Liver (tissue), 3 donors: ENCODE results near the gene GCNT1.

Source experiments
- GABPA ChIP-seq, 2 donors: IDR thresholded peaks in 1 of 2; conservative IDR thresholded peaks in 1 of 2; 2 replicates each; pipeline ENCODE4 v1.6.1; 2016; ENCODE audit warnings: antibody characterized with exemption in 2 of 2, mild to moderate bottlenecking in 1 of 2, moderate library complexity in 1 of 2
- HNF4G ChIP-seq: IDR thresholded peaks from 2 replicates; pipeline ENCODE4 v1.6.1; 2016; ENCODE audit warnings: antibody characterized with exemption
- JUND ChIP-seq, 2 donors: IDR thresholded peaks; 2 replicates each; pipeline ENCODE4 v1.6.1; 2016; ENCODE audit warnings: antibody characterized with exemption in 2 of 2
- SP1 ChIP-seq: IDR thresholded peaks from 2 replicates; pipeline ENCODE4 v1.6.1; 2018; ENCODE audit warnings: antibody characterized with exemption, mild to moderate bottlenecking
- TAF1 ChIP-seq: conservative IDR thresholded peaks from 2 replicates; pipeline ENCODE4 v1.6.1; 2016; ENCODE audit warnings: antibody characterized with exemption, mild to moderate bottlenecking
- YY1 ChIP-seq: IDR thresholded peaks from 2 replicates; pipeline ENCODE4 v1.6.1; 2016; ENCODE audit warnings: antibody characterized with exemption, mild to moderate bottlenecking
- TF ChIP-seq, protein P1 (sequence below): fragments of 150-350 bp; IDR thresholded peaks from 2 replicates; pipeline ENCODE4 v1.5.1; 2017; ENCODE audit warnings: improper control_type of control experiment, low read depth, low read length; ENCODE audit not compliant: missing input control
- TF ChIP-seq, protein P2 (sequence below): IDR thresholded peaks from 2 replicates; pipeline ENCODE4 v1.6.1; 2016; ENCODE audit warnings: antibody characterized with exemption
- donor health status: healthy.
- donor health status: healthy.

DNA sequence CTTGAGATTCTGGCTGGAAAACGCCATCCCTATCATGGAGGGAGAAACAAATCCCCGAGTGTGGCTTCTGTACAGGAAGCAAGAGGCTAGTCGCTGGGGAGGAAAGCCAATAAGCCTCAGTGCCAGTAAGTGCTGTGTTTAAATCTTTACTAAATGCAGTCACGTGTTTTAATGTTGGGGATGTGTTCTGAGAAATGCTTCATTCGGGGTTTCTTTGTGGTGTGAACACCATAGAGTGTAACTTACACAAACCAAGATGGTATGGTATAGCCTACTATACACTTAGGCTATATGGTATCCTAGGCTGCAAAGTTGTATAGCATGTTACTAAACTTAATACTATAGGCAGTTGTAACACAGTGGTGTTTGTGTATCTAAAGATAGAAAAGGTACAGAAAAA lies 94.7 kb downstream of the GCNT1 start:
- TF ChIP-seq GABPA (IDR thresholded peaks at IDR 0.05 in 1 of 2, conservative IDR thresholded peaks at IDR 0.05 in 1 of 2): no peak
- TF ChIP-seq YY1: no peak
- TF ChIP-seq TAF1: no peak
- TF ChIP-seq, protein P1, sequence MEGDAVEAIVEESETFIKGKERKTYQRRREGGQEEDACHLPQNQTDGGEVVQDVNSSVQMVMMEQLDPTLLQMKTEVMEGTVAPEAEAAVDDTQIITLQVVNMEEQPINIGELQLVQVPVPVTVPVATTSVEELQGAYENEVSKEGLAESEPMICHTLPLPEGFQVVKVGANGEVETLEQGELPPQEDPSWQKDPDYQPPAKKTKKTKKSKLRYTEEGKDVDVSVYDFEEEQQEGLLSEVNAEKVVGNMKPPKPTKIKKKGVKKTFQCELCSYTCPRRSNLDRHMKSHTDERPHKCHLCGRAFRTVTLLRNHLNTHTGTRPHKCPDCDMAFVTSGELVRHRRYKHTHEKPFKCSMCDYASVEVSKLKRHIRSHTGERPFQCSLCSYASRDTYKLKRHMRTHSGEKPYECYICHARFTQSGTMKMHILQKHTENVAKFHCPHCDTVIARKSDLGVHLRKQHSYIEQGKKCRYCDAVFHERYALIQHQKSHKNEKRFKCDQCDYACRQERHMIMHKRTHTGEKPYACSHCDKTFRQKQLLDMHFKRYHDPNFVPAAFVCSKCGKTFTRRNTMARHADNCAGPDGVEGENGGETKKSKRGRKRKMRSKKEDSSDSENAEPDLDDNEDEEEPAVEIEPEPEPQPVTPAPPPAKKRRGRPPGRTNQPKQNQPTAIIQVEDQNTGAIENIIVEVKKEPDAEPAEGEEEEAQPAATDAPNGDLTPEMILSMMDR: no peak
- no peak for TF ChIP-seq SP1
- TF ChIP-seq HNF4G: no peak
- TF ChIP-seq, protein P2, sequence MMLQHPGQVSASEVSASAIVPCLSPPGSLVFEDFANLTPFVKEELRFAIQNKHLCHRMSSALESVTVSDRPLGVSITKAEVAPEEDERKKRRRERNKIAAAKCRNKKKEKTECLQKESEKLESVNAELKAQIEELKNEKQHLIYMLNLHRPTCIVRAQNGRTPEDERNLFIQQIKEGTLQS: no peak
- no peak for TF ChIP-seq JUND (IDR thresholded peaks at IDR 0.05)
